Caco-2 (cell line): ENCODE results near the gene CENPP. TPM values are rescaled to one million over a fixed set of nuclear protein-coding genes. Genes with fewer than 3 reads are reported as not detected.

ENCODE experiments used
- BruUV-seq: library from RNA; stranded (reverse); fragments of 400-500 nt; replicated peaks from 2 replicates; lab custom pipeline; 2021; lab: Mats Ljungman, UMichigan
- CTCF ChIA-PET: fragments of 300-600 bp; sonication (Branson Sonifier 250); formaldehyde crosslinking; loops from one replicate; lab custom pipeline; 2022; ENCODE audit warnings: antibody characterized with exemption; lab: Charles Lee
- POLR2A ChIA-PET: fragments of 300-600 bp; sonication (Branson Sonifier 250); formaldehyde crosslinking; loops from one replicate; lab custom pipeline; 2022; ENCODE audit warnings: antibody characterized with exemption; lab: Charles Lee
- DNase-seq, 2 experiments: peaks; one replicate each; pipeline versions ENCODE4 v3.0.0 to v3.0.0-alpha.2; 2020 to 2022
- H3K27me3 ChIP-seq: replicated peaks from 2 replicates; pipeline ENCODE4 v1.6.0; 2011; ENCODE audit warnings: low read length; ENCODE audit not compliant: control insufficient read depth, insufficient read depth
- H3K36me3 ChIP-seq: 2 replicates; pipeline ENCODE4 v1.5.1; 2011; ENCODE audit warnings: low read length; ENCODE audit not compliant: control insufficient read depth, insufficient read depth
- H3K4me1 ChIP-seq: fragments of 250-450 bp; sonication (Bioruptor Pico); 2 replicates; pipeline ENCODE4 v1.5.1; 2020; ENCODE audit warnings: mild to moderate bottlenecking
- H3K4me3 ChIP-seq: 2 replicates; pipeline ENCODE4 v1.5.1; 2011; ENCODE audit warnings: low read depth, mild to moderate bottlenecking, control low read depth, low read length
- H3K9me3 ChIP-seq: fragments of 250-450 bp; sonication (Bioruptor Pico); 2 replicates; pipeline ENCODE4 v1.5.1; 2020; ENCODE audit warnings: mild to moderate bottlenecking, moderate library complexity
- H3K27ac Mint-ChIP-seq: one replicate; pipeline ENCODE4 v1.8.0; 2022; ENCODE audit warnings: mixed read lengths; ENCODE audit not compliant: unreplicated experiment
- H3K27me3 Mint-ChIP-seq: one replicate; pipeline ENCODE4 v1.8.0; 2022; ENCODE audit warnings: mixed read lengths; ENCODE audit not compliant: insufficient read depth, unreplicated experiment
- H3K36me3 Mint-ChIP-seq: one replicate; pipeline ENCODE4 v1.8.0; 2022; ENCODE audit warnings: mild to moderate bottlenecking, mixed read lengths; ENCODE audit not compliant: insufficient read depth, unreplicated experiment
- H3K4me1 Mint-ChIP-seq: one replicate; pipeline ENCODE4 v1.8.0; 2022; ENCODE audit warnings: low read depth, mixed read lengths; ENCODE audit not compliant: unreplicated experiment
- H3K4me3 Mint-ChIP-seq: one replicate; pipeline ENCODE4 v1.8.0; 2022; ENCODE audit warnings: mild to moderate bottlenecking, moderate library complexity, mixed read lengths; ENCODE audit not compliant: unreplicated experiment
- H3K9me3 Mint-ChIP-seq: one replicate; pipeline ENCODE4 v1.8.0; 2022; ENCODE audit warnings: mixed read lengths; ENCODE audit not compliant: unreplicated experiment
- CTCF ChIP-seq, 2 experiments: fragments of 200-600 bp in 1 of 2; IDR thresholded peaks; 1 replicate in 1 of 2; 2 replicates in 1 of 2; pipeline versions ENCODE4 v1.5.1 to v1.8.0; 2011 to 2022; ENCODE audit warnings: antibody characterized with exemption in 1 of 2, control low read depth in 1 of 2, inconsistent platforms in 1 of 2, low read depth in 1 of 2, low read length in 1 of 2, mild to moderate bottlenecking in 1 of 2, moderate library complexity in 1 of 2; ENCODE audit not compliant: insufficient read depth in 1 of 2, severe bottlenecking in 1 of 2, unreplicated experiment in 1 of 2
- intact Hi-C: fragments of 100-400 bp; cut with micrococcal nuclease; formaldehyde crosslinking; loops from one replicate; pipeline ENCODE4 v1.10.0; 2022; ENCODE audit not compliant: unreplicated experiment
- total RNA-seq: library from RNA; stranded (reverse); gene quantifications from 2 replicates; pipeline ENCODE4 v1.2.3, GENCODE V29; 2022

CENPP gene
- total RNA-seq, 1 experiment from 2014 or later = 7.6 TPM

GRCh38 chr9:92279302-92279701 is 46.5 kb upstream of the CENPP start:
- intact Hi-C loops = no loop called here
- ChIA-PET CTCF (no interaction called here), POLR2A (no interaction called here)
- Mint-ChIP-seq H3K4me3 (no peak overlapping the region), H3K27me3 (no peaks in the 10 kb centered on the region), H3K9me3 (no peaks in the 10 kb centered on the region), H3K4me1 (no peaks in the 10 kb centered on the region), H3K36me3 (peaks cover 83% of the 10 kb centered on the region), H3K27ac (no peak overlapping the region)
- Histone ChIP-seq H3K4me3 (no peak overlapping the region), H3K9me3 (no peaks in the 10 kb centered on the region), H3K36me3 (no peaks in the 10 kb centered on the region), H3K27me3 (no peaks in the 10 kb centered on the region), H3K4me1 (no peaks in the 10 kb centered on the region)
- no peak for TF ChIP-seq CTCF (IDR thresholded peaks at IDR 0.05; ENCODE audit: insufficient read depth in 1 of 2, low read depth in 1 of 2, low read length in 1 of 2, severe bottlenecking in 1 of 2, unreplicated experiment in 1 of 2)
- DNase-seq = no peak
- no TSS peak for BruUV-seq

GRCh38 chr9:92289708-92290390 is 35.9 kb upstream of the CENPP start:
- peaks cover 9% of the 10 kb centered on the region; the same call in 1 of the 2 replicates for H3K4me1 ChIP-seq
- Mint-ChIP-seq H3K36me3 (peaks cover 71% of the 10 kb centered on the region), H3K27me3 (no peaks in the 10 kb centered on the region), H3K9me3 (no peaks in the 10 kb centered on the region), H3K27ac (no peak overlapping the region), H3K4me1 (no peaks in the 10 kb centered on the region), H3K4me3 (no peak overlapping the region)
- POLR2A ChIA-PET = no interaction called here
- intact Hi-C loops = no loop called here
- CTCF ChIA-PET = no interaction called here
- no peak for TF ChIP-seq CTCF (IDR thresholded peaks at IDR 0.05; ENCODE audit: insufficient read depth in 1 of 2, low read depth in 1 of 2, low read length in 1 of 2, severe bottlenecking in 1 of 2, unreplicated experiment in 1 of 2)
- no peak for DNase-seq
- no TSS peak for BruUV-seq
- no peaks in the 10 kb centered on the region; the same call in 1 of the 2 replicates for H3K36me3 ChIP-seq
- H3K9me3 ChIP-seq = no peaks in the 10 kb centered on the region
- no peak overlapping the region for H3K4me3 ChIP-seq
- no peaks in the 10 kb centered on the region for H3K27me3 ChIP-seq

- H3K4me1 Mint-ChIP-seq = peaks cover 7% of the 10 kb centered on the region
- Histone ChIP-seq H3K36me3 (no peaks in the 10 kb centered on the region), H3K4me3 (no peak overlapping the region), H3K4me1 (peaks cover 9% of the 10 kb centered on the region; the same call in 1 of the 2 replicates), H3K9me3 (no peaks in the 10 kb centered on the region), H3K27me3 (no peaks in the 10 kb centered on the region)
- H3K27me3 Mint-ChIP-seq = no peaks in the 10 kb centered on the region
- peaks cover 70% of the 10 kb centered on the region for H3K36me3 Mint-ChIP-seq
- no peak for TF ChIP-seq CTCF (IDR thresholded peaks at IDR 0.05; ENCODE audit: insufficient read depth in 1 of 2, low read depth in 1 of 2, low read length in 1 of 2, severe bottlenecking in 1 of 2, unreplicated experiment in 1 of 2)
- no peak overlapping the region for H3K27ac Mint-ChIP-seq
- no TSS peak for BruUV-seq
- H3K4me3 Mint-ChIP-seq = peak overlapping the region; percentile 29
- CTCF ChIA-PET = no interaction called here
- POLR2A ChIA-PET = no interaction called here
- DNase-seq = no peak
- H3K9me3 Mint-ChIP-seq = no peaks in the 10 kb centered on the region
- intact Hi-C loops = no loop called here
Measured at GRCh38 chr9:92290785-92291429, 34.8 kb upstream of the CENPP start.
